Measurements from ENCODE around the gene EIF4H. TPM values are rescaled to one million over a fixed set of nuclear protein-coding genes. Genes with fewer than 3 reads are reported as not detected.

Gene EIF4H
- total RNA-seq, 1 experiment from 2014 or later = 370 TPM

DNA sequence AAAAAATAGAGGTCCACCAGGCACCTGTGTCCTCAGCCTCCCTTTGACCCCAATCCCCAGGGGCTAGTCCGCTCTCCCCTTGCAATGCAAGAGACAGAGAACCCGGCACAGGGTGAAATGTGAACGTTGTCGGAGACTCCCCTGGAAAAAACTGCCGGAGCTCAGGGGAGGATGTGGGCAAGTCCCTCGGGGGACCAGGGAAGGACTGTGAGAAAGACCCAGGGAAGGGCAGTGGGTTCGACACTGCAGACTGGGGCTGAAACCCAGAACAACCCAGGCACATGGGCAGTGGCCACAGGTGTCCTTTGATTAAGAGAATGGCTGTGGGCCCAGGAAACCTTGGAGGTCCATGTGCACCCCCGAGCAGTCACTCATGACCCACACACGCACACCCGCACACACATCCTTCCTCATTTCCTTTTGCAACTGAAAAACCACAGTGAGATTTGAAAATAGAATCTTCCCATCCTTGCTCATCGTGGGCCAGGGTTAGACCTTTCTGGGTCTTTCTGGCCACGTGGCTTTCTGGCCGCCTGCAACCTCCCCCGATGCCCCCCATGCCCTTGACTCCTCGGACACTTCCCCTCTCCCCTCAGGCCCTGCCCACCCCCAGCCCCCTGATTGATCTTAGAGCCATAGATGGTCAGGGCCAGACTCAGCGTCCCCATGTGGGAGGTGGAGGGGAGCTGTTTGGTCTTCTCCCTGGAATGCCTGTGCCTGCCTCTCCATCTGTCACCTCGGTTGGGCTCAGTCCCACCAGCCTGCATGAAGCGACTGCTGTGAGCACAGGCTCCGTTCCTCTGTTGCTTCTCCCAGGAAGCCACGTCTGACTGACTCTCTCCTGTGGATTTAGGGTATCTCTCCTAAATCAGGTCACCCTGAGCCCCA lies 43.5 kb downstream of the EIF4H start:
- CTCF ChIA-PET = interaction anchor here (0.7 to 2.1 kb wide), 2 partner anchors 11 to 184 kb away, joined by 3 to 9 read pairs; no protein-coding TSS in a partner anchor
- no peak for DNase-seq
- BruUV-seq (replicated peaks) = no TSS peak
- Histone ChIP-seq H3K4me3 (ENCODE audit: low read depth, low read length) (no peak overlapping the region), H3K4me1 (peaks cover 13% of the 10 kb centered on the region), H3K9me3 (no peaks in the 10 kb centered on the region), H3K27me3 (replicated peaks; ENCODE audit: control insufficient read depth, insufficient read depth, low read length) (no peaks in the 10 kb centered on the region), H3K36me3 (ENCODE audit: control insufficient read depth, insufficient read depth, low read length) (no peaks in the 10 kb centered on the region)
- Mint-ChIP-seq H3K9me3 (ENCODE audit: unreplicated experiment) (no peaks in the 10 kb centered on the region), H3K27me3 (ENCODE audit: insufficient read depth, unreplicated experiment) (no peaks in the 10 kb centered on the region), H3K4me1 (ENCODE audit: low read depth, unreplicated experiment) (peaks cover 14% of the 10 kb centered on the region), H3K4me3 (ENCODE audit: unreplicated experiment) (no peak overlapping the region), H3K36me3 (ENCODE audit: insufficient read depth, unreplicated experiment) (peaks cover 10% of the 10 kb centered on the region), H3K27ac (ENCODE audit: unreplicated experiment) (no peak overlapping the region)
- POLR2A ChIA-PET = no interaction called here
- intact Hi-C loops (cut with micrococcal nuclease; ENCODE audit: unreplicated experiment) = no loop called here
- TF ChIP-seq, protein P1, sequence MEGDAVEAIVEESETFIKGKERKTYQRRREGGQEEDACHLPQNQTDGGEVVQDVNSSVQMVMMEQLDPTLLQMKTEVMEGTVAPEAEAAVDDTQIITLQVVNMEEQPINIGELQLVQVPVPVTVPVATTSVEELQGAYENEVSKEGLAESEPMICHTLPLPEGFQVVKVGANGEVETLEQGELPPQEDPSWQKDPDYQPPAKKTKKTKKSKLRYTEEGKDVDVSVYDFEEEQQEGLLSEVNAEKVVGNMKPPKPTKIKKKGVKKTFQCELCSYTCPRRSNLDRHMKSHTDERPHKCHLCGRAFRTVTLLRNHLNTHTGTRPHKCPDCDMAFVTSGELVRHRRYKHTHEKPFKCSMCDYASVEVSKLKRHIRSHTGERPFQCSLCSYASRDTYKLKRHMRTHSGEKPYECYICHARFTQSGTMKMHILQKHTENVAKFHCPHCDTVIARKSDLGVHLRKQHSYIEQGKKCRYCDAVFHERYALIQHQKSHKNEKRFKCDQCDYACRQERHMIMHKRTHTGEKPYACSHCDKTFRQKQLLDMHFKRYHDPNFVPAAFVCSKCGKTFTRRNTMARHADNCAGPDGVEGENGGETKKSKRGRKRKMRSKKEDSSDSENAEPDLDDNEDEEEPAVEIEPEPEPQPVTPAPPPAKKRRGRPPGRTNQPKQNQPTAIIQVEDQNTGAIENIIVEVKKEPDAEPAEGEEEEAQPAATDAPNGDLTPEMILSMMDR (IDR thresholded peaks at IDR 0.05; ENCODE audit: insufficient read depth in 1 of 2, low read depth in 1 of 2, low read length in 1 of 2, severe bottlenecking in 1 of 2, unreplicated experiment in 1 of 2) = no peak

DNA sequence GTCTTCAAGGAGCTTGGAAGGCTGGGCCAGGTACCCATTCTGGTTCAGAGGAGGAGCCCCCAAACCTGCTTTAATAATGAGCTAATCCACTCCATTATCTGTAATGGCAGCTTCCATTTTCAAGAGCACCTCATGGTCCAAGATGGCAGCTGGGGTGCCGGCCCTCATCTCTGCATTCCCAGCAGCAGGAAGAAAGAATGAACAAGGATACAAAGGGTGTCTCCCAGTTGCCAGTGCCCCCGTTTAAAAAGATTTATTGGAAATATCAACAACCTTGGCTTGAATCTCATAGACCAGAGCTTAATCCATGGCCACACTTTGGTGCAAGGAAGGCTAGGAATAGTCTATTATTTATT lies 44.2 kb downstream of the EIF4H start:
- POLR2A ChIA-PET = no interaction called here

DNA sequence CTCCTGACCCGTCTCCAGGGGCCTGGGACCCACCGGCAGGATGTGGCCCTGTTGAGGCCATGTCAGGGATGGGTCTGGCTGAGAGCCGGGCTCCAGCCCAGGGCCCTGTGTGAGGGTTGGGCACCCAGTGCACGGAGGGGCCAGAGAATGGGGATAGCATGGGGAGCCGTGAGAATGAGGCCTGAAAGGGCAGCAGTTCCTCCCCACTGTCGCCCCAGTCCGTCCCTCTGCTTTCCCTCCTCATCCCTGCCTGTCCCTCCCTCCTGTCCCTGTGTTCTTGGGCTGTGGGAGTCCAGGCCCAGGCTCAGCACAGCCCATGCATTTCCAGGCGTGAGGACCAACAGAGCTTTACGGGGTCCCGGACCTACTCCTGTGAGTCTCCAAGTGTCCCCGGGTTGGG lies 45.3 kb downstream of the EIF4H start:
- intact Hi-C loops (cut with micrococcal nuclease; ENCODE audit: unreplicated experiment) = no loop called here
- peaks cover 14% of the 10 kb centered on the region for H3K4me1 Mint-ChIP-seq (ENCODE audit: low read depth, unreplicated experiment)
- H3K36me3 ChIP-seq (ENCODE audit: control insufficient read depth, insufficient read depth, low read length) = no peaks in the 10 kb centered on the region
- no peak overlapping the region for H3K27ac Mint-ChIP-seq (ENCODE audit: unreplicated experiment)
- H3K9me3 Mint-ChIP-seq (ENCODE audit: unreplicated experiment) = no peaks in the 10 kb centered on the region
- DNase-seq = no peak
- ChIA-PET POLR2A (no interaction called here), CTCF (interaction anchor here (2.1 kb wide), 1 partner anchor 13 kb away, joined by 16 read pairs; no protein-coding TSS in a partner anchor)
- peaks cover 16% of the 10 kb centered on the region for H3K36me3 Mint-ChIP-seq (ENCODE audit: insufficient read depth, unreplicated experiment)
- H3K4me3 Mint-ChIP-seq (ENCODE audit: unreplicated experiment) = no peak overlapping the region
- no TSS peak for BruUV-seq (replicated peaks)
- H3K27me3 ChIP-seq (replicated peaks; ENCODE audit: control insufficient read depth, insufficient read depth, low read length) = no peaks in the 10 kb centered on the region
- H3K4me1 ChIP-seq = peaks cover 13% of the 10 kb centered on the region
- TF ChIP-seq, protein P1 (IDR thresholded peaks at IDR 0.05; ENCODE audit: insufficient read depth in 1 of 2, low read depth in 1 of 2, low read length in 1 of 2, severe bottlenecking in 1 of 2, unreplicated experiment in 1 of 2) = no peak
- no peaks in the 10 kb centered on the region for H3K9me3 ChIP-seq
- H3K27me3 Mint-ChIP-seq (ENCODE audit: insufficient read depth, unreplicated experiment) = no peaks in the 10 kb centered on the region
- H3K4me3 ChIP-seq (ENCODE audit: low read depth, low read length) = no peak overlapping the region

More for the DNA sequence above, 44.2 kb downstream of the EIF4H start:
- no peaks in the 10 kb centered on the region for H3K9me3 Mint-ChIP-seq (ENCODE audit: unreplicated experiment)
- no peaks in the 10 kb centered on the region for H3K27me3 Mint-ChIP-seq (ENCODE audit: insufficient read depth, unreplicated experiment)
- Histone ChIP-seq H3K4me3 (ENCODE audit: low read depth, low read length) (no peak overlapping the region), H3K4me1 (peaks cover 13% of the 10 kb centered on the region), H3K27me3 (replicated peaks; ENCODE audit: control insufficient read depth, insufficient read depth, low read length) (no peaks in the 10 kb centered on the region), H3K9me3 (no peaks in the 10 kb centered on the region), H3K36me3 (ENCODE audit: control insufficient read depth, insufficient read depth, low read length) (no peaks in the 10 kb centered on the region)
- intact Hi-C loops (cut with micrococcal nuclease; ENCODE audit: unreplicated experiment) = no loop called here
- CTCF ChIA-PET = interaction anchor here (0.7 to 2.1 kb wide), 2 partner anchors 12 to 183 kb away, joined by 3 to 9 read pairs; no protein-coding TSS in a partner anchor
- BruUV-seq (replicated peaks) = no TSS peak
- DNase-seq = no peak
- TF ChIP-seq, protein P1 (IDR thresholded peaks at IDR 0.05; ENCODE audit: insufficient read depth in 1 of 2, low read depth in 1 of 2, low read length in 1 of 2, severe bottlenecking in 1 of 2, unreplicated experiment in 1 of 2) = no peak
- H3K4me3 Mint-ChIP-seq (ENCODE audit: unreplicated experiment) = no peak overlapping the region
- H3K36me3 Mint-ChIP-seq (ENCODE audit: insufficient read depth, unreplicated experiment) = peaks cover 14% of the 10 kb centered on the region
- peaks cover 14% of the 10 kb centered on the region for H3K4me1 Mint-ChIP-seq (ENCODE audit: low read depth, unreplicated experiment)
- H3K27ac Mint-ChIP-seq (ENCODE audit: unreplicated experiment) = no peak overlapping the region

Measured in Caco-2 (cell line).